ENCODE measurements around the gene PYGL.

PYGL gene

GRCh38 chr14:50953502-50953901 is 9.2 kb upstream of the PYGL start:
- intact Hi-C loops (cut with DNase I; ENCODE audit: low total_unique reads), result loop anchor here (10.0 kb wide), 1 partner anchor 271 kb away; no protein-coding TSS in a partner anchor
- Histone ChIP-seq H3K4me3 (no peak overlapping the region), H3K4me1 (no peaks in the 10 kb centered on the region), H3K36me3 (no peaks in the 10 kb centered on the region), H3K27ac (no peak overlapping the region), H3K9me3 (no peaks in the 10 kb centered on the region), H3K27me3 (no peaks in the 10 kb centered on the region)
- no peak for TF ChIP-seq CTCF (IDR thresholded peaks at IDR 0.05)
- DNase-seq, result no peak

- intact Hi-C loops (cut with DNase I; ENCODE audit: low total_unique reads), result loop anchor here (10.0 kb wide), 1 partner anchor 274 kb away; no protein-coding TSS in a partner anchor
- H3K4me3 ChIP-seq, result no peak overlapping the region
- no peak for TF ChIP-seq CTCF (IDR thresholded peaks at IDR 0.05)
- no peak for DNase-seq
- H3K27me3 ChIP-seq, result no peaks in the 10 kb centered on the region
- no peak overlapping the region for H3K27ac ChIP-seq
- no peaks in the 10 kb centered on the region for H3K36me3 ChIP-seq
- no peaks in the 10 kb centered on the region for H3K9me3 ChIP-seq
- H3K4me1 ChIP-seq, result no peaks in the 10 kb centered on the region
These were observed 6.7 kb upstream of the PYGL start for GRCh38 chr14:50951032-50951431.

- Histone ChIP-seq H3K27me3 (no peaks in the 10 kb centered on the region), H3K27ac (no peak overlapping the region), H3K4me3 (no peak overlapping the region), H3K4me1 (peaks cover 0 to 8% (median 7%) of the 10 kb centered on the region in 4 donors), H3K36me3 (no peaks in the 10 kb centered on the region), H3K9me3 (no peaks in the 10 kb centered on the region)
- no peak for DNase-seq
- intact Hi-C loops (cut with DNase I; ENCODE audit: low total_unique reads), result no loop called here
- TF ChIP-seq CTCF (IDR thresholded peaks at IDR 0.05), result no peak
These were observed 3.9 kb upstream of the PYGL start for GRCh38 chr14:50948205-50948604.

GRCh38 chr14:50947446-50947845 is 3.2 kb upstream of the PYGL start:
- no peaks in the 10 kb centered on the region for H3K9me3 ChIP-seq
- intact Hi-C loops (cut with DNase I; ENCODE audit: low total_unique reads), result no loop called here
- no peaks in the 10 kb centered on the region for H3K36me3 ChIP-seq
- DNase-seq, result no peak
- no peak for TF ChIP-seq CTCF (IDR thresholded peaks at IDR 0.05)
- H3K4me3 ChIP-seq, result no peak overlapping the region
- H3K27ac ChIP-seq, result no peak overlapping the region
- H3K27me3 ChIP-seq, result no peaks in the 10 kb centered on the region
- peaks cover 0 to 10% (median 9%) of the 10 kb centered on the region in 4 donors for H3K4me1 ChIP-seq

- H3K4me3 ChIP-seq, result no peak overlapping the region
- no peak for TF ChIP-seq CTCF (IDR thresholded peaks at IDR 0.05)
- no peaks in the 10 kb centered on the region for H3K27me3 ChIP-seq
- H3K27ac ChIP-seq, result no peak overlapping the region
- DNase-seq, result no peak
- no peaks in the 10 kb centered on the region for H3K9me3 ChIP-seq
- intact Hi-C loops (cut with DNase I; ENCODE audit: low total_unique reads), result no loop called here
- H3K36me3 ChIP-seq, result no peaks in the 10 kb centered on the region
- peaks cover 0 to 10% (median 9%) of the 10 kb centered on the region in 4 donors for H3K4me1 ChIP-seq
These were observed 2.1 kb upstream of the PYGL start for GRCh38 chr14:50946234-50946935.

Measured in tibial artery (tissue), 4 donors.